H1 (cell line): ENCODE results near the gene IRX4.

ENCODE experiments used
- CTCF ChIP-seq, 3 experiments: IDR thresholded peaks; 1 replicate in 2 of 3; 2 replicates in 1 of 3; pipeline versions ENCODE4 v1.5.1 to v1.6.1; 2011; ENCODE audit warnings: low read length in 3 of 3, mild to moderate bottlenecking in 3 of 3, inconsistent platforms in 2 of 3, low read depth in 1 of 3, moderate library complexity in 1 of 3; ENCODE audit not compliant: insufficient read depth in 1 of 3; ENCODE audit errors: control extremely low read depth in 1 of 3
- EP300 ChIP-seq, 2 experiments: IDR thresholded peaks; 1 replicate in 1 of 2; 2 replicates in 1 of 2; pipeline ENCODE4 v1.6.1; 2011 to 2012; ENCODE audit warnings: low read depth in 2 of 2, low read length in 2 of 2, mild to moderate bottlenecking in 2 of 2, borderline replicate concordance in 1 of 2, inconsistent platforms in 1 of 2, moderate library complexity in 1 of 2
- GABPA ChIP-seq: IDR thresholded peaks from 2 replicates; pipeline ENCODE4 v1.6.1; 2011; ENCODE audit warnings: mild to moderate bottlenecking, low read length, moderate library complexity, borderline replicate concordance; ENCODE audit not compliant: insufficient read depth
- GTF2F1 ChIP-seq: IDR thresholded peaks from 2 replicates; pipeline ENCODE4 v1.6.1; 2012; ENCODE audit warnings: low read depth, low read length, improper control_type of control experiment, borderline replicate concordance
- POLR2A ChIP-seq, 2 experiments: IDR thresholded peaks; 1 replicate in 1 of 2; 2 replicates in 1 of 2; pipeline ENCODE4 v1.6.1; 2011; ENCODE audit warnings: low read depth in 2 of 2, low read length in 2 of 2, mild to moderate bottlenecking in 2 of 2; ENCODE audit errors: control extremely low read depth in 1 of 2
- RAD21 ChIP-seq, 2 experiments: IDR thresholded peaks in 1 of 2; conservative IDR thresholded peaks in 1 of 2; 2 replicates each; pipeline ENCODE4 v1.6.1; 2011; ENCODE audit warnings: low read depth in 2 of 2, low read length in 2 of 2, improper control_type of control experiment in 1 of 2, inconsistent platforms in 1 of 2, mild to moderate bottlenecking in 1 of 2, moderate library complexity in 1 of 2

- TF ChIP-seq EP300 (IDR thresholded peaks at IDR 0.05; ENCODE audit: borderline replicate concordance in 1 of 2, low read depth in 2 of 2, low read length in 2 of 2) (no peak), RAD21 (IDR thresholded peaks at IDR 0.05 in 1 of 2, conservative IDR thresholded peaks at IDR 0.05 in 1 of 2; ENCODE audit: low read depth in 2 of 2, low read length in 2 of 2) (no peak), CTCF (IDR thresholded peaks at IDR 0.05; ENCODE audit: control extremely low read depth in 1 of 3, insufficient read depth in 1 of 3, low read depth in 1 of 3, low read length in 3 of 3) (no peak), GABPA (no peak), POLR2A (IDR thresholded peaks at IDR 0.05; ENCODE audit: control extremely low read depth in 1 of 2, low read depth in 2 of 2, low read length in 2 of 2) (no peak), GTF2F1 (no peak)
Observed at GRCh38 chr5:1845696-1846095, 37.0 kb downstream of the IRX4 start.
